ENCODE data around the gene GGT5.
"Not testable (repeated sequence)": the region's sequence is repeated elsewhere in the genome, so short reads cannot be mapped to it uniquely, and the experiment has no call there.

Gene GGT5

GRCh38 chr22:24203856-24204255, 41.0 kb downstream of the GGT5 start:
- DNase-seq (ENCODE audit: low spot score): not testable (repeated sequence)

- DNase-seq (ENCODE audit: low spot score): no peak
Measured at GRCh38 chr22:24201681-24202614, 42.9 kb downstream of the GGT5 start.

- DNase-seq (ENCODE audit: low spot score): no peak
Measured at GRCh38 chr22:24200619-24201212, 44.2 kb downstream of the GGT5 start.

- DNase-seq (ENCODE audit: low spot score): no peak
Measured at GRCh38 chr22:24198682-24199052, 46.2 kb downstream of the GGT5 start.

- no peak for DNase-seq (ENCODE audit: low spot score)
Measured at GRCh38 chr22:24191893-24192292, 53.0 kb downstream of the GGT5 start.

GRCh38 chr22:24191381-24191841, 53.5 kb downstream of the GGT5 start:
- DNase-seq (ENCODE audit: low spot score): peak; percentile 58

GRCh38 chr22:24190596-24191208, 54.2 kb downstream of the GGT5 start:
- DNase-seq (ENCODE audit: low spot score): no peak

GRCh38 chr22:24190159-24190540, 54.7 kb downstream of the GGT5 start:
- DNase-seq (ENCODE audit: low spot score): no peak

- DNase-seq (ENCODE audit: low spot score): peak; percentile 97
Measured at GRCh38 chr22:24189249-24190158, 55.4 kb downstream of the GGT5 start.

- no peak for DNase-seq (ENCODE audit: low spot score)
Measured at GRCh38 chr22:24188705-24189248, 56.1 kb downstream of the GGT5 start.

- no peak for DNase-seq (ENCODE audit: low spot score)
Measured at GRCh38 chr22:24187731-24188644, 56.9 kb downstream of the GGT5 start.

- DNase-seq (ENCODE audit: low spot score): no peak
Measured at GRCh38 chr22:24186892-24187670, 57.8 kb downstream of the GGT5 start.

- DNase-seq (ENCODE audit: low spot score): no peak
Measured at GRCh38 chr22:24186352-24186740, 58.5 kb downstream of the GGT5 start.

- no peak for DNase-seq (ENCODE audit: low spot score)
Measured at GRCh38 chr22:24185501-24186351, 59.2 kb downstream of the GGT5 start.

- DNase-seq (ENCODE audit: low spot score): no peak
Measured at GRCh38 chr22:24185001-24185500, 59.8 kb downstream of the GGT5 start.

- DNase-seq (ENCODE audit: low spot score): no peak
Measured at GRCh38 chr22:24184057-24184798, 60.7 kb downstream of the GGT5 start.

- no peak for DNase-seq (ENCODE audit: low spot score)
Measured at GRCh38 chr22:24183321-24184031, 61.4 kb downstream of the GGT5 start.
